ENCODE measurements around the gene RTL10.

RTL10 gene

GRCh38 chr22:19811811-19812771 lies 42.6 kb downstream of the RTL10 start:
- H3K27ac ChIP-seq (ENCODE audit: low read length), result no peak overlapping the region
- H3K36me3 ChIP-seq (ENCODE audit: insufficient read depth, low read depth, low read length), result no peaks in the 10 kb centered on the region
- no peaks in the 10 kb centered on the region for H3K4me1 ChIP-seq (ENCODE audit: insufficient read depth, low read length)
- H3K4me3 ChIP-seq (ENCODE audit: low read length), result no peak overlapping the region
- no peaks in the 10 kb centered on the region for H3K9me3 ChIP-seq (ENCODE audit: insufficient read depth, low read depth, low read length)
- H3K27me3 ChIP-seq (ENCODE audit: insufficient read depth, low read length), result no peaks in the 10 kb centered on the region
- H3K9ac ChIP-seq (ENCODE audit: low read depth, low read length), result no peak overlapping the region

- Histone ChIP-seq H3K9me3 (ENCODE audit: insufficient read depth, low read depth, low read length) (no peaks in the 10 kb centered on the region), H3K27ac (ENCODE audit: low read length) (no peak overlapping the region), H3K4me1 (ENCODE audit: insufficient read depth, low read length) (no peaks in the 10 kb centered on the region), H3K4me3 (ENCODE audit: low read length) (no peak overlapping the region), H3K36me3 (ENCODE audit: insufficient read depth, low read depth, low read length) (no peaks in the 10 kb centered on the region), H3K27me3 (ENCODE audit: insufficient read depth, low read length) (no peaks in the 10 kb centered on the region), H3K9ac (ENCODE audit: low read depth, low read length) (no peak overlapping the region)
Observed at GRCh38 chr22:19811211-19811621, 43.5 kb downstream of the RTL10 start.

- Histone ChIP-seq H3K4me1 (ENCODE audit: insufficient read depth, low read length) (no peaks in the 10 kb centered on the region), H3K36me3 (ENCODE audit: insufficient read depth, low read depth, low read length) (no peaks in the 10 kb centered on the region), H3K27ac (ENCODE audit: low read length) (no peak overlapping the region), H3K27me3 (ENCODE audit: insufficient read depth, low read length) (no peaks in the 10 kb centered on the region), H3K9me3 (ENCODE audit: insufficient read depth, low read depth, low read length) (no peaks in the 10 kb centered on the region), H3K4me3 (ENCODE audit: low read length) (no peak overlapping the region), H3K9ac (ENCODE audit: low read depth, low read length) (no peak overlapping the region)
Observed at GRCh38 chr22:19810381-19811201, 44.1 kb downstream of the RTL10 start.

- H3K36me3 ChIP-seq (ENCODE audit: insufficient read depth, low read depth, low read length), result no peaks in the 10 kb centered on the region
- H3K4me3 ChIP-seq (ENCODE audit: low read length), result no peak overlapping the region
- H3K27ac ChIP-seq (ENCODE audit: low read length), result no peak overlapping the region
- no peaks in the 10 kb centered on the region for H3K9me3 ChIP-seq (ENCODE audit: insufficient read depth, low read depth, low read length)
- no peak overlapping the region for H3K9ac ChIP-seq (ENCODE audit: low read depth, low read length)
- H3K4me1 ChIP-seq (ENCODE audit: insufficient read depth, low read length), result no peaks in the 10 kb centered on the region
- no peaks in the 10 kb centered on the region for H3K27me3 ChIP-seq (ENCODE audit: insufficient read depth, low read length)
Observed at GRCh38 chr22:19809741-19810140, 44.9 kb downstream of the RTL10 start.

GRCh38 chr22:19808873-19809478 lies 45.7 kb downstream of the RTL10 start:
- Histone ChIP-seq H3K27me3 (ENCODE audit: insufficient read depth, low read length) (no peaks in the 10 kb centered on the region), H3K36me3 (ENCODE audit: insufficient read depth, low read depth, low read length) (no peaks in the 10 kb centered on the region), H3K4me3 (ENCODE audit: low read length) (no peak overlapping the region), H3K4me1 (ENCODE audit: insufficient read depth, low read length) (no peaks in the 10 kb centered on the region), H3K27ac (ENCODE audit: low read length) (no peak overlapping the region), H3K9ac (ENCODE audit: low read depth, low read length) (no peak overlapping the region), H3K9me3 (ENCODE audit: insufficient read depth, low read depth, low read length) (no peaks in the 10 kb centered on the region)

GRCh38 chr22:19807914-19808872 lies 46.5 kb downstream of the RTL10 start:
- no peak overlapping the region for H3K27ac ChIP-seq (ENCODE audit: low read length)
- no peak overlapping the region for H3K9ac ChIP-seq (ENCODE audit: low read depth, low read length)

GRCh38 chr22:19807161-19807913 lies 47.3 kb downstream of the RTL10 start:
- Histone ChIP-seq H3K4me3 (ENCODE audit: low read length) (no peak overlapping the region), H3K9ac (ENCODE audit: low read depth, low read length) (no peak overlapping the region), H3K36me3 (ENCODE audit: insufficient read depth, low read depth, low read length) (no peaks in the 10 kb centered on the region), H3K27me3 (ENCODE audit: insufficient read depth, low read length) (no peaks in the 10 kb centered on the region), H3K4me1 (ENCODE audit: insufficient read depth, low read length) (no peaks in the 10 kb centered on the region), H3K9me3 (ENCODE audit: insufficient read depth, low read depth, low read length) (no peaks in the 10 kb centered on the region), H3K27ac (ENCODE audit: low read length) (no peak overlapping the region)

More at GRCh38 chr22:19807914-19808872, 46.5 kb downstream of the RTL10 start:
- Histone ChIP-seq H3K36me3 (ENCODE audit: insufficient read depth, low read depth, low read length) (no peaks in the 10 kb centered on the region), H3K4me3 (ENCODE audit: low read length) (no peak overlapping the region), H3K27me3 (ENCODE audit: insufficient read depth, low read length) (no peaks in the 10 kb centered on the region), H3K9me3 (ENCODE audit: insufficient read depth, low read depth, low read length) (no peaks in the 10 kb centered on the region), H3K4me1 (ENCODE audit: insufficient read depth, low read length) (no peaks in the 10 kb centered on the region)

- no peaks in the 10 kb centered on the region for H3K36me3 ChIP-seq (ENCODE audit: insufficient read depth, low read depth, low read length)
- no peak overlapping the region for H3K4me3 ChIP-seq (ENCODE audit: low read length)
- no peaks in the 10 kb centered on the region for H3K27me3 ChIP-seq (ENCODE audit: insufficient read depth, low read length)
- no peak overlapping the region for H3K9ac ChIP-seq (ENCODE audit: low read depth, low read length)
- no peak overlapping the region for H3K27ac ChIP-seq (ENCODE audit: low read length)
- H3K9me3 ChIP-seq (ENCODE audit: insufficient read depth, low read depth, low read length), result no peaks in the 10 kb centered on the region
- no peaks in the 10 kb centered on the region for H3K4me1 ChIP-seq (ENCODE audit: insufficient read depth, low read length)
Observed at GRCh38 chr22:19806213-19807160, 48.2 kb downstream of the RTL10 start.

GRCh38 chr22:19805821-19806212 lies 48.9 kb downstream of the RTL10 start:
- no peaks in the 10 kb centered on the region for H3K4me1 ChIP-seq (ENCODE audit: insufficient read depth, low read length)
- no peaks in the 10 kb centered on the region for H3K9me3 ChIP-seq (ENCODE audit: insufficient read depth, low read depth, low read length)
- no peak overlapping the region for H3K27ac ChIP-seq (ENCODE audit: low read length)
- H3K9ac ChIP-seq (ENCODE audit: low read depth, low read length), result no peak overlapping the region
- no peaks in the 10 kb centered on the region for H3K36me3 ChIP-seq (ENCODE audit: insufficient read depth, low read depth, low read length)
- H3K27me3 ChIP-seq (ENCODE audit: insufficient read depth, low read length), result no peaks in the 10 kb centered on the region
- no peak overlapping the region for H3K4me3 ChIP-seq (ENCODE audit: low read length)
